ENCODE measurements around the gene EXOC3L4. TPM values are rescaled to one million over a fixed set of nuclear protein-coding genes. Genes with fewer than 3 reads are reported as not detected.

EXOC3L4 gene
- total and polyA plus RNA-seq, 8 donors: 1.3 to 82.8 (median 16.2) TPM

GRCh38 chr14:103093856-103094405 lies 594 bp upstream of the EXOC3L4 start:
- 64 to 76% (median 73%) methylated on average over 8 to 13 of the region's 13 CpGs for WGBS, 5 donors
- H3K27ac ChIP-seq: peak overlapping the region; percentile 81 to 92 (median 85)
- no peak for DNase-seq
- intact Hi-C loops (cut with DNase I; ENCODE audit: low total_unique reads): no loop called here
- H3K9me3 ChIP-seq: no peaks in the 10 kb centered on the region
- TF ChIP-seq EP300 (IDR thresholded peaks at IDR 0.05): no peak
- TF ChIP-seq POLR2A (IDR thresholded peaks at IDR 0.05): no peak
- TF ChIP-seq CTCF (IDR thresholded peaks at IDR 0.05): no peak
- TF ChIP-seq POLR2AphosphoS5 (IDR thresholded peaks at IDR 0.05): no peak
- H3K27me3 ChIP-seq: peaks cover 0 to 17% (median 0%) of the 10 kb centered on the region in 3 donors
- peak overlapping the region in 3 of 4 donors; percentile 19 to 41 (median 20) for H3K4me3 ChIP-seq
- no peaks in the 10 kb centered on the region for H3K36me3 ChIP-seq
- peaks cover 45 to 78% (median 69%) of the 10 kb centered on the region in 4 donors for H3K4me1 ChIP-seq

GRCh38 chr14:103095210-103095778 lies 769 bp downstream of the EXOC3L4 start:
- intact Hi-C loops (cut with DNase I; ENCODE audit: low total_unique reads): no loop called here
- H3K4me3 ChIP-seq: peak overlapping the region in 3 of 4 donors; percentile 11 to 41 (median 19)

GRCh38 chr14:103096387-103096786 lies 1.9 kb downstream of the EXOC3L4 start:
- Histone ChIP-seq H3K4me3 (no peak overlapping the region), H3K27me3 (peaks cover 0 to 24% (median 0%) of the 10 kb centered on the region in 3 donors), H3K27ac (peak overlapping the region; percentile 55 to 92 (median 76)), H3K4me1 (peaks cover 46 to 85% (median 77%) of the 10 kb centered on the region in 4 donors), H3K36me3 (no peaks in the 10 kb centered on the region), H3K9me3 (no peaks in the 10 kb centered on the region)
- TF ChIP-seq CTCF (IDR thresholded peaks at IDR 0.05) (no peak), POLR2A (IDR thresholded peaks at IDR 0.05) (no peak), EP300 (IDR thresholded peaks at IDR 0.05) (no peak), POLR2AphosphoS5 (IDR thresholded peaks at IDR 0.05) (no peak)
- 51 to 68% (median 56%) methylated on average over 4 of the region's 4 CpGs for WGBS, 5 donors
- intact Hi-C loops (cut with DNase I; ENCODE audit: low total_unique reads): no loop called here
- no peak for DNase-seq

More at GRCh38 chr14:103095210-103095778, 769 bp downstream of the EXOC3L4 start:
- DNase-seq: no peak
- TF ChIP-seq POLR2AphosphoS5 (IDR thresholded peaks at IDR 0.05): no peak
- TF ChIP-seq EP300 (IDR thresholded peaks at IDR 0.05): no peak
- TF ChIP-seq POLR2A (IDR thresholded peaks at IDR 0.05): no peak
- peaks cover 0 to 29% (median 0%) of the 10 kb centered on the region in 3 donors for H3K27me3 ChIP-seq
- 33 to 66% (median 48%) methylated on average over 6 to 11 of the region's 11 CpGs for WGBS, 5 donors
- H3K4me1 ChIP-seq: peaks cover 53 to 86% (median 78%) of the 10 kb centered on the region in 4 donors
- no peaks in the 10 kb centered on the region for H3K9me3 ChIP-seq
- no peaks in the 10 kb centered on the region for H3K36me3 ChIP-seq
- peak overlapping the region; percentile 81 to 92 (median 85) for H3K27ac ChIP-seq

GRCh38 chr14:103097244-103097993 lies 2.9 kb downstream of the EXOC3L4 start:
- H3K36me3 ChIP-seq: no peaks in the 10 kb centered on the region
- intact Hi-C loops (cut with DNase I; ENCODE audit: low total_unique reads): no loop called here
- WGBS, 5 donors: 42 to 77% (median 52%) methylated on average over 26 of the region's 26 CpGs
- peaks cover 49 to 87% (median 77%) of the 10 kb centered on the region in 4 donors for H3K4me1 ChIP-seq
- TF ChIP-seq EP300 (IDR thresholded peaks at IDR 0.05) (no peak), POLR2AphosphoS5 (IDR thresholded peaks at IDR 0.05) (no peak)
- peak overlapping the region in 3 of 4 donors; percentile 17 to 21 (median 19) for H3K4me3 ChIP-seq
- no peaks in the 10 kb centered on the region for H3K9me3 ChIP-seq
- peaks cover 0 to 30% (median 5%) of the 10 kb centered on the region in 3 donors for H3K27me3 ChIP-seq
- DNase-seq: no peak
- H3K27ac ChIP-seq: peak overlapping the region; percentile 55 to 92 (median 72)
